Transverse colon (tissue), 3 donors: ENCODE data around the gene YIPF5.

ENCODE experiments used
- POLR2A ChIP-seq: fragments of 450-650 bp; IDR thresholded peaks from one replicate; pipeline ENCODE4 v1.6.1; 2016; ENCODE audit warnings: antibody characterized with exemption, mild to moderate bottlenecking, moderate library complexity
- TF ChIP-seq, protein P1 (sequence below), 5 experiments: fragments of 200-600 bp in 3 of 5; fragments of 450-650 bp in 2 of 5; sonication (generic) in 3 of 5; IDR thresholded peaks; 1 replicate in 2 of 5; 2 replicates in 3 of 5; pipeline ENCODE4 v1.5.1; 2016 to 2017; ENCODE audit warnings: antibody characterized with exemption in 5 of 5, inconsistent platforms in 3 of 5, mild to moderate bottlenecking in 2 of 5, moderate library complexity in 1 of 5

DNA sequence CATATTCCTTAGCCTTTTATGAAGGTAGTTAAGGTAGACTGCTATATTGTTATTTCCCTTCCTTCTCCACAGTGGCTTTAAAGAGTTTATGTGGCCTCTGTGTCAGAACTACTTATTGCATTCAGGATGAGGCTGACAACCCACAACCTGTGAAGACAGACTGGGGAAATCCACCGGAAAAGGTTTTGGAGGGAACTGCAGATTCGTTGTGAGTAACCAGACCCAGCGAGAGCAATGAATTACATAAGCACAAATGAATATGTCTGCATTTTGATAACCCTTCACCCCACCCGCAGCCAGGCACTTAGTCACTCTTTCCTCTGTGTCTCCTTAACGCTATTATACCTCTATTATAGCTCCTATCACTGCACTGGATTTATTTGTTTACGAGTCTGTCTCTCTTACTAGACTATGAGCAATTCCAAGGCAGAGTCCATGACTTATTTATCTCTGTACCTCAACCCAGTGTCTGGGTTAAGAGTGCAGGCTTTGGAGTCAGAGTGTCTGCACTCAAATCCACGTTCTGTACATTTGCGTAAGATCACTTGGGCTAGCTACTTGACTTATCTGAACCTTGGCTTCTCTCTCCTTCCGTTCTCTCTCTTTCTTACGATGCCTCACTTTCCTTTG lies 19.5 kb upstream of the YIPF5 start:
- TF ChIP-seq, protein P1, sequence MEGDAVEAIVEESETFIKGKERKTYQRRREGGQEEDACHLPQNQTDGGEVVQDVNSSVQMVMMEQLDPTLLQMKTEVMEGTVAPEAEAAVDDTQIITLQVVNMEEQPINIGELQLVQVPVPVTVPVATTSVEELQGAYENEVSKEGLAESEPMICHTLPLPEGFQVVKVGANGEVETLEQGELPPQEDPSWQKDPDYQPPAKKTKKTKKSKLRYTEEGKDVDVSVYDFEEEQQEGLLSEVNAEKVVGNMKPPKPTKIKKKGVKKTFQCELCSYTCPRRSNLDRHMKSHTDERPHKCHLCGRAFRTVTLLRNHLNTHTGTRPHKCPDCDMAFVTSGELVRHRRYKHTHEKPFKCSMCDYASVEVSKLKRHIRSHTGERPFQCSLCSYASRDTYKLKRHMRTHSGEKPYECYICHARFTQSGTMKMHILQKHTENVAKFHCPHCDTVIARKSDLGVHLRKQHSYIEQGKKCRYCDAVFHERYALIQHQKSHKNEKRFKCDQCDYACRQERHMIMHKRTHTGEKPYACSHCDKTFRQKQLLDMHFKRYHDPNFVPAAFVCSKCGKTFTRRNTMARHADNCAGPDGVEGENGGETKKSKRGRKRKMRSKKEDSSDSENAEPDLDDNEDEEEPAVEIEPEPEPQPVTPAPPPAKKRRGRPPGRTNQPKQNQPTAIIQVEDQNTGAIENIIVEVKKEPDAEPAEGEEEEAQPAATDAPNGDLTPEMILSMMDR (IDR thresholded peaks at IDR 0.05) = no peak
- no peak for TF ChIP-seq POLR2A
